ENCODE data around the gene WASHC1.
"Not testable (repeated sequence)": the region's sequence is repeated elsewhere in the genome, so short reads cannot be mapped to it uniquely, and the experiment has no call there.

Gene WASHC1

GRCh38 chr9:14129-14809, 15.0 kb downstream of the WASHC1 start:
- DNase-seq (ENCODE audit: low read depth in 2 of 2) = not testable (repeated sequence)

GRCh38 chr9:11206-11605, 18.1 kb downstream of the WASHC1 start:
- DNase-seq (ENCODE audit: low read depth in 2 of 2) = not testable (repeated sequence)

GRCh38 chr9:10653-11053, 18.6 kb downstream of the WASHC1 start:
- DNase-seq (ENCODE audit: low read depth in 2 of 2) = not testable (repeated sequence)

- DNase-seq (ENCODE audit: low read depth in 2 of 2) = not testable (repeated sequence)
Measured at GRCh38 chr9:10207-10606, 19.0 kb downstream of the WASHC1 start.
